Measurements from ENCODE around the gene HES4. TPM values are rescaled to one million over a fixed set of nuclear protein-coding genes. Genes with fewer than 3 reads are reported as not detected.

The HES4 gene
- total RNA-seq, 2 donors from 2014 or later, result 45.8 to 82.6 TPM

DNA sequence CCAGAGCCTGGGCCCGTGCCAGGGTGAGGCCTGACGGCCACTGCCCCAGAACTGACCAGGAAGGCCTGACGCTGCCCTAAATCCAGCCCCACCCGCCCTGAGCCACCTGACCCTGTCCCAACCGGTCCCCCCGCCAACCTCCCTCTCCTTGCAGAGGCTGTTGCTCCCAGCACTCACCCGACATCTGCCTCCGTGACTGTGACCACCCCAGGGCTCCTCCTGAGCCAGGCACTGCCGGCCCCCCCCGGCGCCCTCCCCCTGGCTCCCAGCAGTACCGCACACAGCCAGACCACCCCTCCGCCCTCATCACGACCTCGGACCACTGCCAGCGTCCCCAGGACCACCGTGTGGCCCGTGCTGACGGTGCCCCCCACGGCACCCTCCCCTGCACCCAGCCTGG, 46.3 kb upstream of the HES4 start:
- no peak for DNase-seq (ENCODE audit: low spot score)
- Histone ChIP-seq H3K27me3 (replicated peaks; ENCODE audit: insufficient read depth) (no peaks in the 10 kb centered on the region), H3K27ac (no peak overlapping the region), H3K36me3 (no peaks in the 10 kb centered on the region), H3K9me3 (no peaks in the 10 kb centered on the region), H3K4me3 (no peak overlapping the region), H3K4me1 (replicated peaks) (no peaks in the 10 kb centered on the region)
- WGBS, result 91% methylated on average over 20 of the region's 20 CpGs
- TF ChIP-seq POLR2A (IDR thresholded peaks at IDR 0.05), result no peak
- TF ChIP-seq, protein P1, sequence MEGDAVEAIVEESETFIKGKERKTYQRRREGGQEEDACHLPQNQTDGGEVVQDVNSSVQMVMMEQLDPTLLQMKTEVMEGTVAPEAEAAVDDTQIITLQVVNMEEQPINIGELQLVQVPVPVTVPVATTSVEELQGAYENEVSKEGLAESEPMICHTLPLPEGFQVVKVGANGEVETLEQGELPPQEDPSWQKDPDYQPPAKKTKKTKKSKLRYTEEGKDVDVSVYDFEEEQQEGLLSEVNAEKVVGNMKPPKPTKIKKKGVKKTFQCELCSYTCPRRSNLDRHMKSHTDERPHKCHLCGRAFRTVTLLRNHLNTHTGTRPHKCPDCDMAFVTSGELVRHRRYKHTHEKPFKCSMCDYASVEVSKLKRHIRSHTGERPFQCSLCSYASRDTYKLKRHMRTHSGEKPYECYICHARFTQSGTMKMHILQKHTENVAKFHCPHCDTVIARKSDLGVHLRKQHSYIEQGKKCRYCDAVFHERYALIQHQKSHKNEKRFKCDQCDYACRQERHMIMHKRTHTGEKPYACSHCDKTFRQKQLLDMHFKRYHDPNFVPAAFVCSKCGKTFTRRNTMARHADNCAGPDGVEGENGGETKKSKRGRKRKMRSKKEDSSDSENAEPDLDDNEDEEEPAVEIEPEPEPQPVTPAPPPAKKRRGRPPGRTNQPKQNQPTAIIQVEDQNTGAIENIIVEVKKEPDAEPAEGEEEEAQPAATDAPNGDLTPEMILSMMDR (IDR thresholded peaks at IDR 0.05), result no peak
- TF ChIP-seq POLR2AphosphoS5 (IDR thresholded peaks at IDR 0.05), result no peak
- intact Hi-C loops (cut with DNase I), result no loop called here

- DNase-seq (ENCODE audit: low spot score), result no peak
- Histone ChIP-seq H3K4me3 (no peak overlapping the region), H3K4me1 (replicated peaks) (peaks cover 3% of the 10 kb centered on the region), H3K27me3 (replicated peaks; ENCODE audit: insufficient read depth) (no peaks in the 10 kb centered on the region), H3K27ac (no peak overlapping the region), H3K9me3 (no peaks in the 10 kb centered on the region), H3K36me3 (no peaks in the 10 kb centered on the region)
- intact Hi-C loops (cut with DNase I), result no loop called here
- WGBS, result 92% methylated on average over 19 of the region's 23 CpGs
- TF ChIP-seq, protein P1 (IDR thresholded peaks at IDR 0.05), result no peak
- TF ChIP-seq POLR2A (IDR thresholded peaks at IDR 0.05) (no peak), POLR2AphosphoS5 (IDR thresholded peaks at IDR 0.05) (no peak)
Measured at GRCh38 chr1:1045129-1045528, 45.2 kb upstream of the HES4 start.

- Histone ChIP-seq H3K27ac (no peak overlapping the region), H3K4me3 (no peak overlapping the region), H3K4me1 (replicated peaks) (peaks cover 7% of the 10 kb centered on the region), H3K9me3 (no peaks in the 10 kb centered on the region), H3K36me3 (no peaks in the 10 kb centered on the region), H3K27me3 (replicated peaks; ENCODE audit: insufficient read depth) (no peaks in the 10 kb centered on the region)
- WGBS, result 94% methylated on average over 34 of the region's 34 CpGs
- intact Hi-C loops (cut with DNase I), result no loop called here
- TF ChIP-seq, protein P1 (IDR thresholded peaks at IDR 0.05), result no peak
- TF ChIP-seq POLR2AphosphoS5 (IDR thresholded peaks at IDR 0.05), result no peak
- no peak for TF ChIP-seq POLR2A (IDR thresholded peaks at IDR 0.05)
- no peak for DNase-seq (ENCODE audit: low spot score)
Measured at GRCh38 chr1:1044455-1045078, 44.7 kb upstream of the HES4 start.

DNA sequence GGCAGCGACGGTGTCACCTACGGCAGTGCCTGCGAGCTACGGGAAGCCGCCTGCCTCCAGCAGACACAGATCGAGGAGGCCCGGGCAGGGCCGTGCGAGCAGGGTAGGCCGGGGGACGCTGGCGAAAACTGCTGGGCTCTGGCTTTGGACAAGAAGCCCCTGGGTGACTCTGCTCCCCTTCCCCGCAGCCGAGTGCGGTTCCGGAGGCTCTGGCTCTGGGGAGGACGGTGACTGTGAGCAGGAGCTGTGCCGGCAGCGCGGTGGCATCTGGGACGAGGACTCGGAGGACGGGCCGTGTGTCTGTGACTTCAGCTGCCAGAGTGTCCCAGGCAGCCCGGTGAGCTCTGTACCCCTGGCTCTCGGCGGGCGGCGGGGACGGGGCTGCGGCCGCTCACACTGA, 44.0 kb upstream of the HES4 start:
- DNase-seq (ENCODE audit: low spot score), result no peak
- no peak overlapping the region for H3K4me3 ChIP-seq
- H3K27ac ChIP-seq, result no peak overlapping the region
- intact Hi-C loops (cut with DNase I), result no loop called here
- 92% methylated on average over 18 of the region's 33 CpGs for WGBS
- TF ChIP-seq POLR2AphosphoS5 (IDR thresholded peaks at IDR 0.05), result no peak
- TF ChIP-seq, protein P1 (IDR thresholded peaks at IDR 0.05), result no peak
- TF ChIP-seq POLR2A (IDR thresholded peaks at IDR 0.05), result no peak
- H3K36me3 ChIP-seq, result no peaks in the 10 kb centered on the region
- H3K4me1 ChIP-seq (replicated peaks), result peaks cover 7% of the 10 kb centered on the region
- H3K27me3 ChIP-seq (replicated peaks; ENCODE audit: insufficient read depth), result no peaks in the 10 kb centered on the region
- no peaks in the 10 kb centered on the region for H3K9me3 ChIP-seq

DNA sequence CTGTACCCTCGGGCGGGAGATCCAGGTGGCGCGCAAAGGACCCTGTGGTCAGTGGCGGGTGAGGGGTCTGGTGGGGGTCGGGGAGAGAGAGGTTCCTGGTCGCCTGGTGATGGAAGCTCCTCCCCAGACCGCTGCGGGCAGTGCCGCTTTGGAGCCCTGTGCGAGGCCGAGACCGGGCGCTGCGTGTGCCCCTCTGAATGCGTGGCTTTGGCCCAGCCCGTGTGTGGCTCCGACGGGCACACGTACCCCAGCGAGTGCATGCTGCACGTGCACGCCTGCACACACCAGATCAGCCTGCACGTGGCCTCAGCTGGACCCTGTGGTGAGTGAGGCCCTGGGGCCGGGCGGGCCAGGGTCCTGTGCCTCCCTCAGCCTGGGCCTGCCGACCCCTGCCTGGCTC, 43.5 kb upstream of the HES4 start:
- Histone ChIP-seq H3K27me3 (replicated peaks; ENCODE audit: insufficient read depth) (no peaks in the 10 kb centered on the region), H3K4me1 (replicated peaks) (peaks cover 7% of the 10 kb centered on the region), H3K36me3 (no peaks in the 10 kb centered on the region), H3K27ac (no peak overlapping the region), H3K4me3 (no peak overlapping the region), H3K9me3 (no peaks in the 10 kb centered on the region)
- DNase-seq (ENCODE audit: low spot score), result no peak
- WGBS, result 92% methylated on average over 14 of the region's 27 CpGs
- TF ChIP-seq POLR2AphosphoS5 (IDR thresholded peaks at IDR 0.05) (no peak), POLR2A (IDR thresholded peaks at IDR 0.05) (no peak)
- TF ChIP-seq, protein P1 (IDR thresholded peaks at IDR 0.05), result no peak
- intact Hi-C loops (cut with DNase I), result no loop called here
